ENCODE measurements around the gene TM4SF20. TPM values are rescaled to one million over a fixed set of nuclear protein-coding genes. Genes with fewer than 3 reads are reported as not detected.

Gene TM4SF20
- total RNA-seq: not detected

DNA sequence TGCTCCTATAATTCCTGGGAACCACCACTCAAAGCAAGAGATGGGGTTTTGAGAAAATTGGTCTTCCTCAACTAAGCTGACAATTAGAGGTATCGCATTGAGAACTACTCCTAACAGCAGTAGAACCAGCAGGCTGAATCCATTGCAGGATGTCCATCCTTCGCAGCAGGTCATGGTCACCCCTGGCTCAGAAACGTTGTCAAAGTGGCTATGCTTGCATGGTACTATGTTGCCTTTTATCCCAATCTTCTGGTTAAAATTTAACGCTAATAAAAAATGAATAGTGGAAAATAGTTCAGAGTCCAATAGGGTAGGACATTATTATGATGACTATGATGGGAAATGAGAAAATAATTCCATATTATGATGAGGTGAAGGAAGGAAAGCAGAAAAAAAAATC, at the start of gene TM4SF20:
TM4SF20 (minus strand) TSS at position 212 of the 400 bp plus-strand sequence; CDS start at position 174, 38 bp downstream.
- H3K4me3 Mint-ChIP-seq: no peak within 1 kb of the TSS
- H3K4me1 Mint-ChIP-seq: peaks cover 5% of the 10 kb centered on the region
- H3K9me3 Mint-ChIP-seq (ENCODE audit: low read depth): no peaks in the 10 kb centered on the region
- no peak within 1 kb of the TSS for H3K27ac Mint-ChIP-seq
- DNase-seq (no peak), ATAC-seq (no peak)
- CTCF ChIA-PET: interaction anchor here (0.7 kb wide), 1 partner anchor 251 kb away, joined by 3 read pairs; no protein-coding TSS in a partner anchor
- H3K27me3 Mint-ChIP-seq: peaks cover 24% of the 10 kb centered on the region
- H3K36me3 Mint-ChIP-seq: no peaks in the 10 kb centered on the region

DNA sequence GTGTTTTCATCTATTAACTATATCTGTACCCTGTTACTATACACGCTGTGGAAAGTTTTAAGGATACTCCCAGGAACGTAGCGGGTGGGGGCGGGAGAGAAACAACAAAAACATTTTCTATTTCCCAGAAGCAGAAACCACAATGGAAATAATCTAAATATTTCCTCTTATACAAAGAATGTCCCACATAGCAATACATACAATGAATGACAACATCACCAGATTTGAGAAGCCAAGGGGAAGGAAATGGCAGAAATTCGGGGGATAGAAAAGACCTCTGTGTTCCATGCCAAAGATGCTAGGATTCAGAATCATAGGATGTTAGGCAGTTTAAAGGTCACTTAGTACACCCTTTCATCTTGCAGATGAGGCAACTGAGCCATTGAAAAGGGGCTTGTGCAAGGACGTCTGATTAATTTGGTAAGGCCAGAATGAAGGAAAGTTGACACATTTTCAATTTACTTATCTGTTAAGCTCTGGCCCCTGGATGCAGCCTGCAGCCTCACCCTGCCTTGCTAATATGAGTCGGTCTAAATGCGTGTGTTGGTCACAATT, 49.7 kb upstream of the TM4SF20 start:
- ATAC-seq (no peak), DNase-seq (no peak)
- Mint-ChIP-seq H3K27me3 (no peaks in the 10 kb centered on the region), H3K9me3 (ENCODE audit: low read depth) (peaks cover 9% of the 10 kb centered on the region), H3K4me3 (no peak overlapping the region), H3K27ac (no peak overlapping the region), H3K36me3 (peaks cover 9% of the 10 kb centered on the region), H3K4me1 (no peaks in the 10 kb centered on the region)
- CTCF ChIA-PET: no interaction called here

DNA sequence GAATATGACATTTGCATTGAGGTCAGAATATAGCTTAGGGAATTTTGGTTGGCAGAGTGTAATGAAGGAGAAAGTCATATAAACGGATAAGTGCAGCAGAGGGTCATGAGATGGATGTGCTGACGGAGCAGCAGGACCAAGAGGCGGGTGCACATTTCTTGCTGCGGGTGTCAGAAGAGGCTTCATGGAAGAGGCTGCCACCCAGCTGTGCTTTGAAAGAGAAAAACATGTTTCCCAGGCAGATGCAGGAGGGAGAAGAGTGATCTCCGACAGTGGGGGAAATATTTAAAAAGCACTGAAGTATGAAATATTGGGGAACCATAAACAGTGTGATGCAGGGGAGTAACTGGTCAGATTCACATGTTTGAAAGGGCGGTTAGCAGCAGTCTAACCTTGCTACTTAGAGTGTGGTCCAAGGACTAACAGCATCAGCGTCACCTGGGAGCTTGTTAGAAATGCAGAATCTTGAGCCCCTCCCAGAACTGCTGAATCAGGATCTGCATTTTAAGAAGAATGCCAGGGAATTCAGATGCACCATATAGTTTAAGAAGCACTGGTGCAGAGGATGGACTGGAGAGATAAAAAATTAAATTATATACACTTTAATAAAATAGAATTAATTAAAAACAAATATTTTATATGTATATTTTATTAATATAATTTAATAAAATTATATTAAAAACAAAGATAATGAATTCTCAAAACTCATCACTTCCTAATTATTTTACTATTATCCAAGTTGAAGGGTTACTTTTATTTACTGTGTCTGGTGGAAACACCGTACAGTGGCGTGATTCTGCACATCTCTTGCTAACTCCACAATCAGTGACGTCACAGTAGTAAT, 44.8 kb upstream of the TM4SF20 start:
- CTCF ChIA-PET: no interaction called here
- H3K36me3 Mint-ChIP-seq: no peaks in the 10 kb centered on the region
- no peak overlapping the region for H3K27ac Mint-ChIP-seq
- H3K4me1 Mint-ChIP-seq: no peaks in the 10 kb centered on the region
- no peak overlapping the region for H3K4me3 Mint-ChIP-seq
- no peak for ATAC-seq
- H3K27me3 Mint-ChIP-seq: no peaks in the 10 kb centered on the region
- DNase-seq: no peak
- H3K9me3 Mint-ChIP-seq (ENCODE audit: low read depth): no peaks in the 10 kb centered on the region

DNA sequence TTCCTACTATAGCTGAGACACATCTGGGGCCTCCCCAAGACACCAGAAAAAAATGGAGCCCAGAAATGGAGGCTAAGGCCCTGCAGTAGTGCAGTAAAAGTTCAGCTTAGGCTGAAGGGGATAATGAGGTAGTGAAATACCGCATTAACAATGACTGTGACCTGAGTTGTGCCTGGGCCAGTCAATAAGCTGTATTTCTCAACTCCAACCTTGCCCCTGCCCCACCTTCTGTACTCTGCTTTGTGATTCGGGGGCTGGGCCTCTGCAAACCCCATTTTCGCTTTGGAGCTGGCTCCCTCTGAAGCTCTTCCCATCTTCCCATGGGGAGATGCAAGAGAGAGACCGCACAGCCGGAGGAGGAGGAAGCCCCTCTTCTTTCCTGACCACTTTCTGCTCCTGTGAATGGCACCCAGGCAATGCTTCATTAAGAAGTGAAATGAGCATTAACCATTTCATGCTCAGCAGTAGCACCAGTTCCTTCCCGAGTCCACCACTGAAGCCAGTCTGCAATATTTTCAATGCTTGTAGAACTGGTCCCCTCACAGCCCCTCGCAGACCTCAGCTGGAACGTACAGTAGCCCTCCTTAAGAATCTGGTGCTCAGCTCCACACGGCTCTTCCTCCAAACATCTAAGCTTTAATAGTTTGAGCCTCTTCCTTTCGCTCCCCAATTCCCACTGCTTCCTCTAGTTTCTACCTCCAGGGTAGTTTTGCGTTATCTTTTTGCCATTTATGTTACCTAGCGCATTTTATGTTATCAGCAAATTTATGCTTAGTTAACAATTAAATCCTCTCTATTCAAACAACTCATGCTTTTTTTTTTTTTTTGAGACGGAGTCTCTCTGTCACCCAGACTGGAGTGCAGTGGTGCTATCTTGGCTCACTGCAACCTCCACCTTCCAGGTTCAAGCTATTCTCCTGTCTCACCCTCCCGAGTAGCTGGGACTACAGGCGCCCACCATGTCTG, 41.3 kb upstream of the TM4SF20 start:
- no peaks in the 10 kb centered on the region for H3K27me3 Mint-ChIP-seq
- no peaks in the 10 kb centered on the region for H3K36me3 Mint-ChIP-seq
- CTCF ChIA-PET: interaction anchor here (1.3 kb wide), 1 partner anchor 55 kb away, joined by 3 read pairs; no protein-coding TSS in a partner anchor
- no peak overlapping the region for H3K27ac Mint-ChIP-seq
- ATAC-seq (no peak), DNase-seq (no peak)
- no peak overlapping the region for H3K4me3 Mint-ChIP-seq
- H3K4me1 Mint-ChIP-seq: peaks cover 5% of the 10 kb centered on the region
- H3K9me3 Mint-ChIP-seq (ENCODE audit: low read depth): no peaks in the 10 kb centered on the region

- Mint-ChIP-seq H3K9me3 (ENCODE audit: low read depth) (no peaks in the 10 kb centered on the region), H3K27ac (no peak overlapping the region), H3K4me1 (peaks cover 25% of the 10 kb centered on the region), H3K36me3 (no peaks in the 10 kb centered on the region), H3K27me3 (no peaks in the 10 kb centered on the region), H3K4me3 (no peak overlapping the region)
- DNase-seq (no peak), ATAC-seq (no peak)
- CTCF ChIA-PET: no interaction called here
Measured at GRCh38 chr2:227416701-227417100, 37.6 kb upstream of the TM4SF20 start.

- CTCF ChIA-PET: interaction anchor here (1.0 kb wide), 1 partner anchor 10 kb away, joined by 3 read pairs; no protein-coding TSS in a partner anchor
- Mint-ChIP-seq H3K4me3 (no peak overlapping the region), H3K36me3 (no peaks in the 10 kb centered on the region), H3K27ac (peak overlapping the region; percentile 40), H3K4me1 (peaks cover 34% of the 10 kb centered on the region), H3K9me3 (ENCODE audit: low read depth) (no peaks in the 10 kb centered on the region), H3K27me3 (no peaks in the 10 kb centered on the region)
- ATAC-seq: peak; percentile 70
- DNase-seq: no peak
Measured at GRCh38 chr2:227415538-227416424, 36.7 kb upstream of the TM4SF20 start.

- Mint-ChIP-seq H3K9me3 (ENCODE audit: low read depth) (no peaks in the 10 kb centered on the region), H3K36me3 (no peaks in the 10 kb centered on the region), H3K4me3 (no peak overlapping the region), H3K27ac (peak overlapping the region; percentile 34), H3K4me1 (peaks cover 34% of the 10 kb centered on the region), H3K27me3 (no peaks in the 10 kb centered on the region)
- CTCF ChIA-PET: interaction anchor here (1.0 kb wide), 1 partner anchor 9 kb away, joined by 3 read pairs; no protein-coding TSS in a partner anchor
- no peak for DNase-seq
- no peak for ATAC-seq
Measured at GRCh38 chr2:227414846-227415245, 35.7 kb upstream of the TM4SF20 start.

- Mint-ChIP-seq H3K4me1 (peaks cover 34% of the 10 kb centered on the region), H3K36me3 (no peaks in the 10 kb centered on the region), H3K27ac (no peak overlapping the region), H3K9me3 (ENCODE audit: low read depth) (no peaks in the 10 kb centered on the region), H3K4me3 (no peak overlapping the region), H3K27me3 (no peaks in the 10 kb centered on the region)
- ATAC-seq: no peak
- no peak for DNase-seq
- CTCF ChIA-PET: no interaction called here
Measured at GRCh38 chr2:227413371-227413770, 34.3 kb upstream of the TM4SF20 start.

- ATAC-seq (no peak), DNase-seq (no peak)
- Mint-ChIP-seq H3K27me3 (no peaks in the 10 kb centered on the region), H3K4me1 (peaks cover 34% of the 10 kb centered on the region), H3K36me3 (no peaks in the 10 kb centered on the region), H3K9me3 (ENCODE audit: low read depth) (no peaks in the 10 kb centered on the region), H3K27ac (no peak overlapping the region), H3K4me3 (no peak overlapping the region)
- CTCF ChIA-PET: no interaction called here
Measured at GRCh38 chr2:227412877-227413276, 33.8 kb upstream of the TM4SF20 start.

DNA sequence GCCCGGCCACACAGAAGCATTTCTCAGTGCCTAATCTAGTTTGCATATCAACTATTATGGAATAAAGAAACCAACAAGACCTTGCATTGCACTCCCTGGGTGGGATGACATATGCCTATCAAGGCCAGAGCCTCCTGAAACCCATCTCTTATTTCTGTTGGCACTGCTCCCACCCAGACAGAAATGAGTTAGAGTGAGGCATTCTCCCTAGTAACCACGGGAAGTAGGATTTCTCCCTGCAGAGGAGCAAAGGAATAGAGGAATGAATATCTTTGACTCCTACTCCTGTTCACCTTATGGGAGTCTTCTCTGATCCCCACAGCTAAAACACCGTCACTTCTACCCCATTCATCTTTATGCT, 32.9 kb upstream of the TM4SF20 start:
- no peak for ATAC-seq
- H3K27me3 Mint-ChIP-seq: no peaks in the 10 kb centered on the region
- H3K27ac Mint-ChIP-seq: no peak overlapping the region
- H3K9me3 Mint-ChIP-seq (ENCODE audit: low read depth): no peaks in the 10 kb centered on the region
- H3K4me1 Mint-ChIP-seq: peaks cover 34% of the 10 kb centered on the region
- CTCF ChIA-PET: no interaction called here
- DNase-seq: no peak
- H3K4me3 Mint-ChIP-seq: no peak overlapping the region
- no peaks in the 10 kb centered on the region for H3K36me3 Mint-ChIP-seq

- Mint-ChIP-seq H3K27me3 (no peaks in the 10 kb centered on the region), H3K27ac (no peak overlapping the region), H3K36me3 (no peaks in the 10 kb centered on the region), H3K9me3 (ENCODE audit: low read depth) (no peaks in the 10 kb centered on the region), H3K4me1 (peaks cover 36% of the 10 kb centered on the region), H3K4me3 (no peak overlapping the region)
- DNase-seq (peak; percentile 63), ATAC-seq (peak; percentile 68)
- CTCF ChIA-PET: no interaction called here
Measured at GRCh38 chr2:227411320-227411989, 32.3 kb upstream of the TM4SF20 start.

GRCh38 chr2:227410191-227410590, 31.1 kb upstream of the TM4SF20 start:
- ATAC-seq: no peak

More at GRCh38 chr2:227410191-227410590, 31.1 kb upstream of the TM4SF20 start:
- Mint-ChIP-seq H3K36me3 (no peaks in the 10 kb centered on the region), H3K9me3 (ENCODE audit: low read depth) (no peaks in the 10 kb centered on the region), H3K27ac (no peak overlapping the region), H3K27me3 (no peaks in the 10 kb centered on the region), H3K4me1 (peaks cover 36% of the 10 kb centered on the region), H3K4me3 (no peak overlapping the region)
- CTCF ChIA-PET: no interaction called here
- no peak for DNase-seq
